ENCODE results near the gene PABPC1L. TPM values are rescaled to one million over a fixed set of nuclear protein-coding genes. Genes with fewer than 3 reads are reported as not detected.

Gene PABPC1L
- total RNA-seq, 1 donor from 2014 or later, result 17.3 TPM

GRCh38 chr20:44954211-44954610, 44.4 kb downstream of the PABPC1L start:
- peaks cover 4% of the 10 kb centered on the region for H3K27me3 Mint-ChIP-seq (ENCODE audit: unreplicated experiment)
- H3K4me3 Mint-ChIP-seq (ENCODE audit: unreplicated experiment), result no peak overlapping the region
- H3K4me1 Mint-ChIP-seq (ENCODE audit: unreplicated experiment), result peaks cover 10% of the 10 kb centered on the region
- H3K9me3 Mint-ChIP-seq (ENCODE audit: unreplicated experiment), result no peaks in the 10 kb centered on the region
- H3K27ac Mint-ChIP-seq (ENCODE audit: unreplicated experiment), result no peak overlapping the region
- peaks cover 55% of the 10 kb centered on the region for H3K36me3 Mint-ChIP-seq (ENCODE audit: low read depth, unreplicated experiment)
- no peak for DNase-seq (ENCODE audit: low spot score)
- TF ChIP-seq CTCF (IDR thresholded peaks at IDR 0.05; ENCODE audit: unreplicated experiment), result no peak

GRCh38 chr20:44955270-44955669, 45.4 kb downstream of the PABPC1L start:
- H3K27ac Mint-ChIP-seq (ENCODE audit: unreplicated experiment), result no peak overlapping the region
- peaks cover 50% of the 10 kb centered on the region for H3K36me3 Mint-ChIP-seq (ENCODE audit: low read depth, unreplicated experiment)
- H3K27me3 Mint-ChIP-seq (ENCODE audit: unreplicated experiment), result peaks cover 2% of the 10 kb centered on the region
- H3K9me3 Mint-ChIP-seq (ENCODE audit: unreplicated experiment), result no peaks in the 10 kb centered on the region
- H3K4me1 Mint-ChIP-seq (ENCODE audit: unreplicated experiment), result peaks cover 17% of the 10 kb centered on the region
- no peak overlapping the region for H3K4me3 Mint-ChIP-seq (ENCODE audit: unreplicated experiment)
- DNase-seq (ENCODE audit: low spot score), result no peak
- TF ChIP-seq CTCF (IDR thresholded peaks at IDR 0.05; ENCODE audit: unreplicated experiment), result no peak

GRCh38 chr20:44956410-44956809, 46.5 kb downstream of the PABPC1L start:
- H3K36me3 Mint-ChIP-seq (ENCODE audit: low read depth, unreplicated experiment), result peaks cover 42% of the 10 kb centered on the region
- no peak overlapping the region for H3K27ac Mint-ChIP-seq (ENCODE audit: unreplicated experiment)

GRCh38 chr20:44958276-44958675, 48.4 kb downstream of the PABPC1L start:
- TF ChIP-seq CTCF (IDR thresholded peaks at IDR 0.05; ENCODE audit: unreplicated experiment), result no peak
- peaks cover 4% of the 10 kb centered on the region for H3K27me3 Mint-ChIP-seq (ENCODE audit: unreplicated experiment)
- no peak overlapping the region for H3K27ac Mint-ChIP-seq (ENCODE audit: unreplicated experiment)
- H3K4me3 Mint-ChIP-seq (ENCODE audit: unreplicated experiment), result no peak overlapping the region
- H3K9me3 Mint-ChIP-seq (ENCODE audit: unreplicated experiment), result no peaks in the 10 kb centered on the region
- no peak for DNase-seq (ENCODE audit: low spot score)
- peaks cover 24% of the 10 kb centered on the region for H3K36me3 Mint-ChIP-seq (ENCODE audit: low read depth, unreplicated experiment)
- peaks cover 33% of the 10 kb centered on the region for H3K4me1 Mint-ChIP-seq (ENCODE audit: unreplicated experiment)

More at GRCh38 chr20:44956410-44956809, 46.5 kb downstream of the PABPC1L start:
- DNase-seq (ENCODE audit: low spot score), result no peak
- H3K27me3 Mint-ChIP-seq (ENCODE audit: unreplicated experiment), result peaks cover 5% of the 10 kb centered on the region
- no peak for TF ChIP-seq CTCF (IDR thresholded peaks at IDR 0.05; ENCODE audit: unreplicated experiment)
- no peaks in the 10 kb centered on the region for H3K9me3 Mint-ChIP-seq (ENCODE audit: unreplicated experiment)
- H3K4me1 Mint-ChIP-seq (ENCODE audit: unreplicated experiment), result peaks cover 23% of the 10 kb centered on the region
- no peak overlapping the region for H3K4me3 Mint-ChIP-seq (ENCODE audit: unreplicated experiment)

GRCh38 chr20:44959082-44959637, 49.3 kb downstream of the PABPC1L start:
- Mint-ChIP-seq H3K4me1 (ENCODE audit: unreplicated experiment) (peaks cover 37% of the 10 kb centered on the region), H3K27ac (ENCODE audit: unreplicated experiment) (peak overlapping the region; percentile 77), H3K36me3 (ENCODE audit: low read depth, unreplicated experiment) (peaks cover 15% of the 10 kb centered on the region), H3K27me3 (ENCODE audit: unreplicated experiment) (peaks cover 11% of the 10 kb centered on the region), H3K9me3 (ENCODE audit: unreplicated experiment) (no peaks in the 10 kb centered on the region), H3K4me3 (ENCODE audit: unreplicated experiment) (peak overlapping the region; percentile 93)
- no peak for TF ChIP-seq CTCF (IDR thresholded peaks at IDR 0.05; ENCODE audit: unreplicated experiment)
- DNase-seq (ENCODE audit: low spot score), result no peak

All from endothelial cell (in vitro differentiated cells).